WI38 (cell line): Measurements from ENCODE around the gene MKKS.

Experiments
- H3K4me3 ChIP-seq: 2 replicates; pipeline ENCODE4 v1.5.1; 2011; ENCODE audit warnings: low read depth, mild to moderate bottlenecking, control low read depth, low read length
- CTCF ChIP-seq: IDR thresholded peaks from 2 replicates; pipeline ENCODE4 v1.5.1; 2012; ENCODE audit warnings: low read depth, mild to moderate bottlenecking, control low read depth, low read length

Gene MKKS

GRCh38 chr20:10381477-10381876, 52.5 kb downstream of the MKKS start:
- no peak for TF ChIP-seq CTCF
- no peak overlapping the region for H3K4me3 ChIP-seq

- H3K4me3 ChIP-seq = no peak overlapping the region
- TF ChIP-seq CTCF = no peak
These were observed 54.3 kb downstream of the MKKS start for GRCh38 chr20:10379761-10380160.

- no peak overlapping the region for H3K4me3 ChIP-seq
- no peak for TF ChIP-seq CTCF
These were observed 57.5 kb downstream of the MKKS start for GRCh38 chr20:10376270-10377075.

DNA sequence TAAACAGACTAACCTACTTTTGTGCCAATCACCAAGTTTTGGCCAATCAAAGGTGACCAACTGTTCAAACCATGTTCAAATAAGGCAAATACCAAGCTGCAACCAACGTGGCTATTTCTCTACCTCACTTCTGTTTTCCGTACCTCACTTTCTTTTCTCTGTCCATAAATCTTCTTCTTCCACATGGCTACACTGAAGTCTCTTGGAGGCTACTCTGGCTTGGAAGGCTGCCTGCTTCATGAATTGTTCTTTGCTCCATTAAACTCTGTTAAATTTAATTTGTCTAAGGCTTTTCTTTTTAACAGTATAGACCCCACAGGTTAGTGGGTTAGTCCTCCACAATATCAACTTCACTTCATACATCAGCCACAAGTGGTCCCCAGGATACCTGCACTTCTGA, 58.8 kb downstream of the MKKS start:
- no peak for TF ChIP-seq CTCF
- no peak overlapping the region for H3K4me3 ChIP-seq

DNA sequence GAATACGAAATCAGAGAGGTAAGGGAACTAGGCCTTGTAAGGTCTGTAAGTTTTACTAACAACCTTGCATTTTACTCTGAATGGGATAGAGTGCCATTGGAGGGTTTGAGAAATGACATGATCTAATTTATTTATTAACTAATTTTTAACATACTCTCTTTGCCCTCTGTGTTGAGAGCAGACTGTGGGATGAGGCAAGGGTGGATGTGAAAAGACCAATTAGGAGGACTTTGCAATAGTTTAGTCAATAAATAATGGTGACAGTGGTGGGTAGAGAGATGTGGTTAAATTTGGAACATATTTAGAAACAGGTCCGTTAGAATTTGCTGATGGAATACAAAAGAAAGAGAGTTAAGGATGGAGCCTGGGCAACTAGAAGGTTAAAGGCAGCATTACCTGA, 60.0 kb downstream of the MKKS start:
- no peak overlapping the region for H3K4me3 ChIP-seq
- no peak for TF ChIP-seq CTCF

- H3K4me3 ChIP-seq = no peak overlapping the region
- TF ChIP-seq CTCF = no peak
These were observed 62.6 kb downstream of the MKKS start for GRCh38 chr20:10371467-10371866.

DNA sequence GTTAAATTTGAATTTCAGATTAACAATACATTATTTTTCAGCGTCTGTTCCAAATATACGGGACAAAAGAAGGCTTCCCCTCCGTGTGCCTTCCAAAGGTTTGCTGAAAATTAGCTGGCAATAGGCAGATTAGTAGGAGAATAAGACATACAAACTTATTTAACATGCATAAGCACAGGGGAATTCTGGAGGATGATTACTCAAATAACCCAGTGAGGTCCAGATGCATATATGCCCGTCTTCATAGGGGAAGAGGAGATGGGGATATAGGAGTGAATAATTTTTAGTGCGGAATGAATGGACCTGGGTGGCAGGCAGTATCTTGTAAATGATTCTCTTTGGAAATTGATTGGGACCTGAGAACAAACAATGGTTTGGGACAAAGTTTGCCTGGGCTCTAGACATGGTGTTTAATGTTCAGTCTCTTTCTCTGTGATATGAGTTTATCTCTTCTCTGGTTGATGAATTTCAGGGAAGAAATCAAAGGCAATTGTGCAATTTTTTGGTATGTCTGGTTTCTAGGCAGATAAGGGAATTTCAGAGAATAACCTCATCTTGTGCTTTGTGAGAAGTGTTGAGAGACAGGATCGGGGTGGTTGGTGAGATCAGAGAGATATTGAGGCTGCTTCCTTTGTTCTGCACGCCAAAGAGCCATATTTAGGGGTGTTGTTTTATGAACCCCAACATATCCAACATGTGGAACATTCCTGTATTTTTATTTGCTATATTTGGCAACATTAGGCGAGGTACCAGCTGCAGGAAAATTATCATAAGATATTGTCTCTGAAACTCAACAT, 63.7 kb downstream of the MKKS start:
- no peak for TF ChIP-seq CTCF
- no peak overlapping the region for H3K4me3 ChIP-seq
